ENCODE results near the gene CPXM1. TPM values are rescaled to one million over a fixed set of nuclear protein-coding genes. Genes with fewer than 3 reads are reported as not detected.

CPXM1 gene
- total RNA-seq, 1 donor from 2014 or later, result 1.3 TPM

GRCh38 chr20:2840967-2841531, 40.6 kb upstream of the CPXM1 start:
- no peak for TF ChIP-seq CTCF (IDR thresholded peaks at IDR 0.05)
- no peaks in the 10 kb centered on the region for H3K36me3 ChIP-seq
- no peaks in the 10 kb centered on the region for H3K27me3 ChIP-seq
- peak; percentile 52 for ATAC-seq
- peak; percentile 83 for DNase-seq
- peak overlapping the region; percentile 96 for H3K4me3 ChIP-seq
- peaks cover 16% of the 10 kb centered on the region for H3K4me1 ChIP-seq
- H3K27ac ChIP-seq, result peak overlapping the region; percentile 95
- no peaks in the 10 kb centered on the region for H3K9me3 ChIP-seq
- intact Hi-C loops (cut with DNase I), result no loop called here

- no peaks in the 10 kb centered on the region for H3K27me3 ChIP-seq
- H3K9me3 ChIP-seq, result no peaks in the 10 kb centered on the region
- H3K4me1 ChIP-seq, result peaks cover 16% of the 10 kb centered on the region
- no peaks in the 10 kb centered on the region for H3K36me3 ChIP-seq
- peak within 1 kb of the TSS; percentile 96 for H3K4me3 ChIP-seq
- DNase-seq (peak; percentile 96), ATAC-seq (peak; percentile 98)
- TF ChIP-seq CTCF (IDR thresholded peaks at IDR 0.05), result no peak
- intact Hi-C loops (cut with DNase I), result no loop called here
- H3K27ac ChIP-seq, result peak within 1 kb of the TSS; percentile 95
Observed at GRCh38 chr20:2840138-2840966, 39.9 kb upstream of the CPXM1 start, which contains the start of the genes PCED1A and VPS16. TSS of gene PCED1A (minus strand) at chr20:2840655. CDS start at chr20:2839912, 743 bp downstream. TSS of gene VPS16 (plus strand) at chr20:2840745. CDS start at chr20:2840775, 30 bp downstream.

- no peak for DNase-seq
- peak overlapping the region; percentile 95 for H3K27ac ChIP-seq
- intact Hi-C loops (cut with DNase I), result no loop called here
Observed at GRCh38 chr20:2839732-2840137, 39.3 kb upstream of the CPXM1 start.

GRCh38 chr20:2838847-2839671, 38.6 kb upstream of the CPXM1 start:
- Histone ChIP-seq H3K36me3 (peaks cover 5% of the 10 kb centered on the region), H3K4me1 (peaks cover 16% of the 10 kb centered on the region), H3K27ac (no peak overlapping the region), H3K9me3 (no peaks in the 10 kb centered on the region), H3K4me3 (no peak overlapping the region), H3K27me3 (no peaks in the 10 kb centered on the region)
- peak; percentile 45 for DNase-seq
- intact Hi-C loops (cut with DNase I), result no loop called here
- no peak for ATAC-seq
- no peak for TF ChIP-seq CTCF (IDR thresholded peaks at IDR 0.05)

More at GRCh38 chr20:2839732-2840137, 39.3 kb upstream of the CPXM1 start:
- TF ChIP-seq CTCF (IDR thresholded peaks at IDR 0.05), result no peak
- peak overlapping the region; percentile 96 for H3K4me3 ChIP-seq
- no peak for ATAC-seq
- peaks cover 5% of the 10 kb centered on the region for H3K36me3 ChIP-seq
- H3K9me3 ChIP-seq, result no peaks in the 10 kb centered on the region
- no peaks in the 10 kb centered on the region for H3K27me3 ChIP-seq
- peaks cover 16% of the 10 kb centered on the region for H3K4me1 ChIP-seq

GRCh38 chr20:2838170-2838797, 37.9 kb upstream of the CPXM1 start:
- Histone ChIP-seq H3K4me3 (no peak overlapping the region), H3K27ac (no peak overlapping the region), H3K9me3 (no peaks in the 10 kb centered on the region), H3K4me1 (peaks cover 16% of the 10 kb centered on the region), H3K27me3 (no peaks in the 10 kb centered on the region), H3K36me3 (peaks cover 5% of the 10 kb centered on the region)
- intact Hi-C loops (cut with DNase I), result no loop called here
- TF ChIP-seq CTCF (IDR thresholded peaks at IDR 0.05), result no peak
- ATAC-seq (no peak), DNase-seq (peak; percentile 39)
